Measurements from ENCODE around the gene ZNF322.
"Not testable (repeated sequence)": the region's sequence is repeated elsewhere in the genome, so short reads cannot be mapped to it uniquely, and the experiment has no call there.

- TF ChIP-seq, protein P1, sequence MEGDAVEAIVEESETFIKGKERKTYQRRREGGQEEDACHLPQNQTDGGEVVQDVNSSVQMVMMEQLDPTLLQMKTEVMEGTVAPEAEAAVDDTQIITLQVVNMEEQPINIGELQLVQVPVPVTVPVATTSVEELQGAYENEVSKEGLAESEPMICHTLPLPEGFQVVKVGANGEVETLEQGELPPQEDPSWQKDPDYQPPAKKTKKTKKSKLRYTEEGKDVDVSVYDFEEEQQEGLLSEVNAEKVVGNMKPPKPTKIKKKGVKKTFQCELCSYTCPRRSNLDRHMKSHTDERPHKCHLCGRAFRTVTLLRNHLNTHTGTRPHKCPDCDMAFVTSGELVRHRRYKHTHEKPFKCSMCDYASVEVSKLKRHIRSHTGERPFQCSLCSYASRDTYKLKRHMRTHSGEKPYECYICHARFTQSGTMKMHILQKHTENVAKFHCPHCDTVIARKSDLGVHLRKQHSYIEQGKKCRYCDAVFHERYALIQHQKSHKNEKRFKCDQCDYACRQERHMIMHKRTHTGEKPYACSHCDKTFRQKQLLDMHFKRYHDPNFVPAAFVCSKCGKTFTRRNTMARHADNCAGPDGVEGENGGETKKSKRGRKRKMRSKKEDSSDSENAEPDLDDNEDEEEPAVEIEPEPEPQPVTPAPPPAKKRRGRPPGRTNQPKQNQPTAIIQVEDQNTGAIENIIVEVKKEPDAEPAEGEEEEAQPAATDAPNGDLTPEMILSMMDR (IDR thresholded peaks at IDR 0.05; ENCODE audit: low read length) = not testable (repeated sequence)
- TF ChIP-seq EZH2phosphoT487 (IDR thresholded peaks at IDR 0.05; ENCODE audit: low read length) = not testable (repeated sequence)
Observed at GRCh38 chr6:26673287-26673686, 13.7 kb upstream of the ZNF322 start.

Data from MM.1S (cell line).